Right renal cortex interstitium (tissue), 3 donors: ENCODE measurements around the gene HLCS. TPM values are rescaled to one million over a fixed set of nuclear protein-coding genes. Genes with fewer than 3 reads are reported as not detected.

ENCODE experiments used
- DNase-seq, 3 donors: peaks; one replicate each; pipeline ENCODE4 v3.0.0-alpha.2; 2013; ENCODE audit warnings: low read depth in 3 of 3, low spot score in 2 of 3
- polyA plus RNA-seq, 3 donors: library from polyadenylated mRNA; unstranded; fragments of 120-200 nt; gene quantifications; one replicate each; pipeline ENCODE4 v1.2.1, GENCODE V29; 2013; ENCODE audit not compliant: insufficient read length in 3 of 3

HLCS gene
- polyA plus RNA-seq, 3 donors = 17.3 to 18.8 (median 17.4) TPM

- no peak for DNase-seq
Measured at GRCh38 chr21:36987845-36988244, 21.4 kb upstream of the HLCS start.

DNA sequence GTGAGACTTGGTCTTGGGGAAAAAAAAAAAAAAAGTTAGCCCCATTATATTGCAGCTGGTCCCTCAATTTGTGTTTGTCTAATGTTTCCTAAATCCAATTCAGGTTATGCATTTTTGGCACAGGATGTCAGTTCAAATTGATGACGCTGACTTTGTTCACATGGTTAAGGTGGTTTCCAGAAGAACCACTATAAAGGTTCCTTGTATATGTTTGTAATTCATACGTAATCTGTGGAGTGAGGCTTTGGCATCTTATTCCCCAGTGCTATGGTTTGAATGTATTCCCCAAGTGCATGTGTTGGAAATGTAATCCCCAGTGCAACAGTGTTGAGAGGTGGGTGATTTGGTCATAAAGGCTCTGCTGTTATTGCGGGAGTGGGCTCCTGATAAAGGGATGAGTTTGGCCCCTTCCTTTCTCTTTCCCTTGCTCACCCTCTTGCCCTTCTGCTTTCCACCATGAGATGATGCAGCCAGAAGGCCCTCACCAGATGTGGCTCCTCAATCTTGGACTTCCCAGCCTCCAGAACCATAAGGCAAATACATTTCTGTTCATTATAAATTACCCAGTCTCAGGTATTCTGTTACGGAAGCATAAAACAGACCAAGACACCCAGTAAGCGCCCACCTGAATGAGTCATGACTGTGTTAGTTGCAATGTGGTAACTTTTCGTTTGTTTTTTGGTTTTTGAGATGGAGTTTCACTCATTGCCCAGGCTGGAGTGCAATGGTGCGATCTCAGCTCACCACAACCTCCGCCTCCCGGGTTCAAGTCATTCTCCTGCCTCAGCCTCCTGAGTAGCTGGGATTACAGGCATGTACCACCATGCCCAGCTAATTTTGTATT, 19.5 kb upstream of the HLCS start:
- DNase-seq = no peak

- no peak for DNase-seq
Measured at GRCh38 chr21:36981977-36982700, 15.7 kb upstream of the HLCS start.

GRCh38 chr21:36981049-36981391, 14.6 kb upstream of the HLCS start:
- no peak for DNase-seq

DNA sequence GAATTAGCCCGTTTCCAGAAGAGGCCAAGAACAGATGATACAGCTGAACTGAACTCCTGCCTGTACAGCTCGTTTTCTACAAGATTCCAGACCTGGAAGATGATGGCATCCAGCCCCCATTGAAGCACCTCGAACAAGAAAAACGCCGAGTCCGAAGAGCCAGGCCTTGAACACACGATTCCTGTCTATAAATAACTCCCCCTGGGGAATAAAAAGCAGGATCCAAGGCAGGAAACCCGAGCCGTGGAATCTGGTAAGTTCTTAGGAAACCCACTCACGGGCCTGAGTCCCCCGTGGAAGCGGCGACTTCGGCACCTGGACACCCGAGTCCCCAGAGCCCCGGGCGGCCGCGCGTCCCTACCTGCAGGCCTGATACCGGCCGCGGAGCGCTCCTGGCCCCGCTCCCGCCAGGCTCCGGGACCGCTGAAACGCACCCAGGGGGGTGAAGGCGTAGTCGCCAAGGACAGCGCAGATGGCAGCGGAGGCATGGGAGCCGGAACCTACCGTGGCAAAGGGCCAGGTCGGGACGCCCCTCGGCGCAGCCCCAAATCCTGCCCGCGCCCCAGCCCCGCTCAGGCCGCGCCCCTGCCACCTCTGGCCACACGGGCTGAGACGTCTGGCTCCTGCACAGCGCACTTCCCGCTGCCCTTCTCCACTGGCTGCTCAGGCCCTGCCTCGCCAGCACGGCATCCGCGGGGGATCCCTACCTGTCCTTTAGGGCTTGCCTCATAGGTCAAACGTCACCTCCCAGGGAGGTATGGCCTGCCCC, 14.0 kb upstream of the HLCS start:
- DNase-seq = no peak

- peak in 2 of 3 donors; percentile 58 to 74 for DNase-seq
Measured at GRCh38 chr21:36976882-36977651, 10.6 kb upstream of the HLCS start.

DNA sequence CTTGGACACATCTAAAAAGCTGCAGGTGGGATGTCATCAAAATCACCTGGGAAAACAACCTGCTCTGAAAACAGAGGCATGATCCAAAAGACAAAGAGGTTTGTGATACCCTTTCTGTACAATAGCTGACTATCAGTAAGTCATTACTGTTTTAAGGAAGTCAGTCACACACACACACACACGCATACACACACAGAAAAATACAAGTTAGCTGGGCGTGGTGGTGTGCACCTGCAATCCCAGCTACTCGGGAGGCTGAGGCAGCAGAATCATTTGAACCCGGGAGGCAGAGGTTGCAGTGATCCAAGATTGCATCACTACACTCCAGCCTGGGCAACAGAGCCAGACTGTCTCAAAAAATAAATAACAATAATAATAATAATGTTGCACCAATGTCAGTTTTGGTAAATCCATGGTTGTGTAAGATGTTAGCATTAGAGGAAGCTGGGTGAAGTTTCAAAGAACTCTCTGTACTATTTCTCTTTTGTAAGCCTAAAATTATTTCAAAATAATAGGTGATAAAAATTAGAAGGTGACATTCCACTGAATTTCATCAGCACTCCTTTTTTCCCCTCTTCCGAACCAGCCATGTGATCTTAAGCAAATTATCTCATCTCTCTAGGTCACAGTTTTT, 9.9 kb upstream of the HLCS start:
- DNase-seq = no peak

GRCh38 chr21:36974851-36975192, 8.4 kb upstream of the HLCS start:
- DNase-seq = no peak

- no peak for DNase-seq
Measured at GRCh38 chr21:36973986-36974850, 7.7 kb upstream of the HLCS start.

DNA sequence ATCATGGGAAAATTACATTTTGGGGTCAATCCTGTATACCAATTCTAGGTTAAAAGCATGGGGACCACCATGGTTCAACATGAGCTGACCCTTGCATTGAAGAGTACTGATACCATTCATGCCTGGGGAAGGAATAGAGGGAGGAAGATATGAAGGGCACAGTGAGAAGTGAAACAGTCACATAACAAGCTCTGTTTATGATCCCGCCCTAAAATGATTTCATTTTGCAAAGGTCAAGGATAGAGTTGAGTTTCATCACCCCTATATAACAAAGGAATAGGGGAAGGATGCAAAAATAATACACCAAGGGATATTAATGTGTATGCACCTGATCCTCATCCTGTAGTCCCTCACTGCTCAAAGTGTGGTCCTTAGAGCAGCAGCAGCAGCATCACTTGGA, 2.5 kb upstream of the HLCS start:
- DNase-seq = no peak

DNA sequence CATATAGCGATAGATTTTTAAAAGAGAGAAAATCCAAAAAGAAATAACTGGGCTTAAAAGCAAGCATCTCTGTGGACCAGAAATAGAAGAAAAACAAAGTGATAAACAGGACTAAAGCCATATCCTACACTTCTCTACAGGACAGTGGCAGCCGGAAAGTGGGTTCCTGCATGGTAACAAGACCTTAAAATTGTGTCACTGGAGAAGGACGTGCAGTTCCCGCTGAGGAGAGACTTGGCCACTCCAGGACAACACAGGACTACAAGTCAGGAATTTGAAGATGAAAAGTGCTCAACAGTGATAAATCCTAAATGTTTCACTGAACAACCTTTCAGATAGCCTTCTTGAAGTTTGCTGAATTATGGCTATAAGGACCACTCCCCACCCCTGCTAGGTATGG, 1.9 kb upstream of the HLCS start:
- DNase-seq = no peak

- DNase-seq = no peak
Measured at GRCh38 chr21:36966821-36967768, 626 bp upstream of the HLCS start.

GRCh38 chr21:36965720-36966065, 776 bp downstream of the HLCS start:
- no peak for DNase-seq

GRCh38 chr21:36964827-36965719, 1.4 kb downstream of the HLCS start:
- DNase-seq = no peak

DNA sequence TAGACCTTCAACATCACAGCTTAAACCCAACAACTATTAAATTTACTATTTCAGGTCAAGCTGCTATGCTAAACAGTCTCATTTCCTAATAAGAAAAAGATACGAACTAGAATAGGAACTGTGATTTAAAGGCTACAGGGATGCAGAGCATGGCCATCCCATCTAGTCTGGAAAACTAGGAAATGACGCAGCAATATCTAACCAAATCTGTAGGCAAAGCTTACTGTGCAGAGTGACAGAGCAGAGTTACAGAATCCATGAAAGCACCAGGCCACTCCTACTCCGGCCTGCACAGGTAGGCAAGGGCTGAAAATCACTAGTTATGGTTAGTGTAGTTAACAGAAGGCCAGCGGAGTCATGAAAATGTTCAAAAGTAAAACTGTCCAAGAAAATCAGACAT, 2.1 kb downstream of the HLCS start:
- no peak for DNase-seq

DNA sequence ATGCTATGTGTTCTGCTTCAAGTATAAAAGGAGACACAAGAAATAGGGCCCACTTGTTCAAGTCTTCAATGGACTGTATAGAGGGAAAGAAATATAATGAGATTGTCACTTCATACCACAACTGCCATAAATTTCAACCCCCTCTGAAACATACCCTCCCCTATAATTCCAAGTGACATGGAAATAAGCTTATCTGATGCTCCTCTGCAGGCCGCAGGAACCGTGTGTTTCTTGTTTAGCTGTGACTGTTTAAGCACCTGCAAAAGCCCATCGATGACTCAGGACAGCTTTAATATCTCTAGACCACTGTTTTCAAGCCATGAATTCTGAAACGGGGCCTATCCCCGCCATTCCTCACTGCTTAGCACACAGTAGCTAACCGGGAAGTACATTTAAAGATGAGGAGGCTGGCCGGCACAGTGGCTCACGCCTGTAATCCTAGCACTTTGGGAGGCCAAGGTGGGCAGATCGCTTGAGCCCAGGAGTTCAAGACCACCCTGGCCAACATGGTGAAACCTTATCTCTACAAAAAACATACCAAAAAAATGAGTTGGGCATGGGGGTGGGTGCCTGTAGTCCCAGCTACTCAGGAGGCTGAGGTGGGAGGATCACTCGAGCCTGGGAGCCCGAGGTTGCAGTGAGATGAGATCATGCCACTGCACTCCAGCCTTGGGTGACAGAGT, 4.2 kb downstream of the HLCS start:
- no peak for DNase-seq
